CD14-positive monocyte (primary cell): ENCODE measurements around the gene CACNA2D1. TPM values are rescaled to one million over a fixed set of nuclear protein-coding genes. Genes with fewer than 3 reads are reported as not detected.

Source experiments
- DNase-seq, 3 donors: peaks; one replicate each; pipeline ENCODE4 v3.0.0-alpha.2; 2011 to 2022
- H2AFZ ChIP-seq: 2 replicates; pipeline ENCODE4 v1.6.0; 2012; ENCODE audit warnings: mild to moderate bottlenecking, low read depth, low read length, inconsistent platforms; ENCODE audit not compliant: insufficient read depth, poor library complexity, severe bottlenecking
- H3K27ac ChIP-seq, 2 donors: 1 replicate in 1 of 2; 2 replicates in 1 of 2; pipeline ENCODE4 v1.5.1; 2012 to 2013; ENCODE audit warnings: low read length in 2 of 2, control low read depth in 1 of 2, inconsistent platforms in 1 of 2, low read depth in 1 of 2, mild to moderate bottlenecking in 1 of 2
- H3K27me3 ChIP-seq, 2 donors: one replicate each; pipeline versions ENCODE4 v1.6.0 to v1.6.1; 2011 to 2013; ENCODE audit warnings: low read length in 2 of 2; ENCODE audit not compliant: control insufficient read depth in 2 of 2, insufficient read depth in 2 of 2
- H3K36me3 ChIP-seq, 2 donors: replicated peaks in 1 of 2; 1 replicate in 1 of 2; 2 replicates in 1 of 2; pipeline versions ENCODE4 v1.5.1 to v1.6.1; 2012 to 2013; ENCODE audit warnings: low read length in 2 of 2, control low read depth in 1 of 2, inconsistent platforms in 1 of 2, mild to moderate bottlenecking in 1 of 2; ENCODE audit not compliant: insufficient read depth in 2 of 2, control insufficient read depth in 1 of 2
- H3K4me1 ChIP-seq, 2 donors: 1 replicate in 1 of 2; 2 replicates in 1 of 2; pipeline versions ENCODE4 v1.5.1 to v1.6.1; 2012 to 2013; ENCODE audit warnings: low read length in 2 of 2, control low read depth in 1 of 2, inconsistent platforms in 1 of 2, mild to moderate bottlenecking in 1 of 2, moderate library complexity in 1 of 2; ENCODE audit not compliant: insufficient read depth in 2 of 2, control insufficient read depth in 1 of 2
- H3K4me2 ChIP-seq: replicated peaks from 2 replicates; pipeline ENCODE3; 2012; ENCODE audit warnings: low read length, moderate library complexity, mild to moderate bottlenecking; ENCODE audit not compliant: poor library complexity, severe bottlenecking; ENCODE audit errors: extremely low read depth
- H3K4me3 ChIP-seq, 3 experiments: fragments of 200-600 bp in 1 of 3; sonication (generic) in 1 of 3; replicated peaks in 1 of 3; 1 replicate in 2 of 3; 2 replicates in 1 of 3; pipeline ENCODE4 v1.5.1; 2011 to 2013; ENCODE audit warnings: low read length in 3 of 3, mild to moderate bottlenecking in 3 of 3, control low read depth in 2 of 3, low read depth in 2 of 3, inconsistent platforms in 1 of 3, moderate library complexity in 1 of 3
- H3K79me2 ChIP-seq: 2 replicates; pipeline ENCODE4 v1.6.0; 2012; ENCODE audit warnings: mild to moderate bottlenecking, control low read depth, inconsistent platforms, low read length, moderate library complexity; ENCODE audit not compliant: insufficient read depth
- H3K9ac ChIP-seq: 2 replicates; pipeline ENCODE4 v1.6.0; 2017; ENCODE audit warnings: low read length, mild to moderate bottlenecking; ENCODE audit not compliant: insufficient read depth, poor library complexity, severe bottlenecking
- H3K9me3 ChIP-seq, 2 donors: replicated peaks in 1 of 2; 1 replicate in 1 of 2; 2 replicates in 1 of 2; pipeline versions ENCODE4 v1.5.1 to v1.6.1; 2012 to 2013; ENCODE audit warnings: low read length in 2 of 2, control low read depth in 1 of 2; ENCODE audit not compliant: control insufficient read depth in 1 of 2, insufficient read depth in 1 of 2
- H4K20me1 ChIP-seq: 2 replicates; pipeline ENCODE4 v1.6.0; 2012; ENCODE audit warnings: mild to moderate bottlenecking, low read length, control low read depth, moderate library complexity; ENCODE audit not compliant: insufficient read depth
- H3K27ac Mint-ChIP-seq, 7 donors: one replicate each; pipeline ENCODE4 v1.8.0; 2020; ENCODE audit warnings: mild to moderate bottlenecking in 7 of 7, mixed read lengths in 7 of 7, moderate library complexity in 6 of 7, inconsistent platforms in 2 of 7
- H3K27me3 Mint-ChIP-seq, 3 donors: one replicate each; pipeline ENCODE4 v1.8.0; 2021 to 2022; ENCODE audit warnings: low read depth in 3 of 3, mild to moderate bottlenecking in 3 of 3, mixed read lengths in 3 of 3, moderate library complexity in 3 of 3, inconsistent platforms in 1 of 3
- H3K36me3 Mint-ChIP-seq, 2 donors: one replicate each; pipeline ENCODE4 v1.8.0; 2020; ENCODE audit warnings: mixed read lengths in 2 of 2, inconsistent platforms in 1 of 2, mild to moderate bottlenecking in 1 of 2
- H3K4me1 Mint-ChIP-seq: one replicate; pipeline ENCODE4 v1.8.0; 2020; ENCODE audit warnings: mild to moderate bottlenecking, mixed read lengths
- H3K4me3 Mint-ChIP-seq, 2 donors: one replicate each; pipeline ENCODE4 v1.8.0; 2020; ENCODE audit warnings: mild to moderate bottlenecking in 2 of 2, mixed read lengths in 2 of 2, moderate library complexity in 1 of 2
- H3K9me3 Mint-ChIP-seq, 7 donors: one replicate each; pipeline ENCODE4 v1.8.0; 2020 to 2022; ENCODE audit warnings: mixed read lengths in 7 of 7, mild to moderate bottlenecking in 6 of 7, moderate library complexity in 6 of 7, inconsistent platforms in 2 of 7
- CTCF ChIP-seq: fragments of 200-600 bp; IDR thresholded peaks from one replicate; pipeline ENCODE4 v1.8.0; 2022; ENCODE audit warnings: antibody characterized with exemption, mild to moderate bottlenecking
- WGBS: methylation state at CpG from one replicate; pipeline ENCODE4 v1.1.5; 2013; ENCODE audit warnings: missing lambda C conversion rate; ENCODE audit not compliant: insufficient coverage; 5-methylcytosine and 5-hydroxymethylcytosine counted together
- intact Hi-C, 2 donors: fragments of 100-400 bp; cut with micrococcal nuclease; formaldehyde crosslinking; loops; one replicate each; pipeline versions ENCODE4 v1.15.0 to v1.15.1; 2023
- polyA plus RNA-seq, 3 donors: library from polyadenylated mRNA; depleted of rRNA in 1 of 3; unstranded in 2 of 3; stranded (reverse) in 1 of 3; fragments of 300-500 nt in 2 of 3; fragments of >200 nt in 1 of 3; fragmentation: Illumina TruSeq in 2 of 3; gene quantifications; 1 replicate in 2 of 3; 2 replicates in 1 of 3; pipeline ENCODE4 v1.2.3, GENCODE V29; 2012 to 2021

The CACNA2D1 gene
- polyA plus RNA-seq, 3 donors = 0.02 TPM; not detected in 2

GRCh38 chr7:82194016-82194643 lies 249.4 kb downstream of the CACNA2D1 start:
- H3K79me2 ChIP-seq = no peaks in the 10 kb centered on the region
- H3K27ac ChIP-seq = no peak overlapping the region
- Mint-ChIP-seq H3K27ac (no peak overlapping the region), H3K4me1 (no peaks in the 10 kb centered on the region), H3K27me3 (no peaks in the 10 kb centered on the region), H3K36me3 (no peaks in the 10 kb centered on the region), H3K4me3 (no peak overlapping the region), H3K9me3 (no peaks in the 10 kb centered on the region)
- no peak overlapping the region for H3K4me2 ChIP-seq
- intact Hi-C loops = no loop called here
- TF ChIP-seq CTCF = no peak
- H3K27me3 ChIP-seq = no peaks in the 10 kb centered on the region
- H3K36me3 ChIP-seq = no peaks in the 10 kb centered on the region
- DNase-seq = no peak
- 94% methylated on average over 2 of the region's 3 CpGs for WGBS
- H3K9ac ChIP-seq = no peak overlapping the region
- H2AFZ ChIP-seq = no peak overlapping the region
- H3K9me3 ChIP-seq = no peaks in the 10 kb centered on the region
- no peaks in the 10 kb centered on the region for H3K4me1 ChIP-seq
- H4K20me1 ChIP-seq = no peaks in the 10 kb centered on the region
- H3K4me3 ChIP-seq = no peak overlapping the region

GRCh38 chr7:82188636-82189035 lies 254.9 kb downstream of the CACNA2D1 start:
- no peak for TF ChIP-seq CTCF
- H3K9me3 Mint-ChIP-seq = no peaks in the 10 kb centered on the region
- H3K4me1 Mint-ChIP-seq = peaks cover 2% of the 10 kb centered on the region
- Histone ChIP-seq H3K4me2 (no peak overlapping the region), H4K20me1 (no peaks in the 10 kb centered on the region), H3K79me2 (no peaks in the 10 kb centered on the region), H3K9me3 (no peaks in the 10 kb centered on the region), H2AFZ (no peak overlapping the region), H3K4me3 (no peak overlapping the region), H3K36me3 (no peaks in the 10 kb centered on the region), H3K27ac (no peak overlapping the region), H3K4me1 (no peaks in the 10 kb centered on the region), H3K9ac (no peak overlapping the region), H3K27me3 (no peaks in the 10 kb centered on the region)
- H3K36me3 Mint-ChIP-seq = no peaks in the 10 kb centered on the region
- H3K27ac Mint-ChIP-seq = no peak overlapping the region
- intact Hi-C loops = no loop called here
- H3K4me3 Mint-ChIP-seq = no peak overlapping the region
- DNase-seq = no peak
- H3K27me3 Mint-ChIP-seq = peaks cover 0 to 3% (median 2%) of the 10 kb centered on the region in 3 donors
- WGBS = no CpG with 5 or more reads among the region's 2 CpGs
